Measurements from ENCODE around the gene ERBB4. TPM values are rescaled to one million over a fixed set of nuclear protein-coding genes. Genes with fewer than 3 reads are reported as not detected.

ERBB4 gene
- total and polyA plus RNA-seq, 2 of the 8 experiments (the other 6 are each of a cell fraction or from before 2014, with no cell fraction given): 0.34 to 1.3 TPM

- H3K4me2 ChIP-seq (ENCODE audit: insufficient read depth in 1 of 2, low read depth in 2 of 2, low read length in 2 of 2): no peak overlapping the region
- TF ChIP-seq CTCF (IDR thresholded peaks at IDR 0.05; ENCODE audit: control extremely low read depth in 1 of 3, insufficient read depth in 1 of 3, low read depth in 1 of 3, low read length in 3 of 3) (no peak), SIX5 (IDR thresholded peaks at IDR 0.05; ENCODE audit: low read depth, low read length) (no peak), CBX8 (IDR thresholded peaks at IDR 0.05; ENCODE audit: borderline replicate concordance, low read depth, low read length) (no peak), JUND (IDR thresholded peaks at IDR 0.05; ENCODE audit: low read length) (no peak), POLR2A (IDR thresholded peaks at IDR 0.05; ENCODE audit: control extremely low read depth in 1 of 2, low read depth in 2 of 2, low read length in 2 of 2) (no peak), MAFK (IDR thresholded peaks at IDR 0.05; ENCODE audit: low read depth, low read length) (no peak), KDM5A (IDR thresholded peaks at IDR 0.05; ENCODE audit: low read length) (no peak)
- H3K14ac ChIP-seq (ENCODE audit: insufficient read length): no peak overlapping the region
- no peak overlapping the region for H3K9ac ChIP-seq (replicated peaks in 1 of 4; ENCODE audit: extremely low read depth in 1 of 4, low read depth in 3 of 4, low read length in 3 of 4)
- no peak overlapping the region for H3K18ac ChIP-seq (ENCODE audit: extremely low read depth, low read length)
- no peak overlapping the region for H2BK20ac ChIP-seq (ENCODE audit: low read length)
- no peak overlapping the region for H3K4ac ChIP-seq (replicated peaks; ENCODE audit: insufficient read length, low read depth, low read length)
- H4K91ac ChIP-seq (replicated peaks; ENCODE audit: insufficient read length, low read length): no peak overlapping the region
- WGBS, 2 experiments (ENCODE audit: extremely low coverage in 1 of 2, insufficient coverage in 1 of 2, insufficient read length in 1 of 2, insufficient replicate concordance in 2 of 2, low coverage in 1 of 2, low lambda C conversion rate in 2 of 2, missing lambda C conversion rate in 1 of 2): 81% methylated on average over 2 of the region's 2 CpGs; no CpG with 5 or more reads in 1 of the 2 experiments
- H2BK15ac ChIP-seq (ENCODE audit: low read length): no peak overlapping the region
- H3K23ac ChIP-seq (ENCODE audit: insufficient read length): no peak overlapping the region
- H4K20me1 ChIP-seq (replicated peaks in 1 of 2; ENCODE audit: control insufficient read depth in 1 of 2, insufficient read depth in 2 of 2, low read length in 2 of 2): no peaks in the 10 kb centered on the region
- H3K79me2 ChIP-seq (ENCODE audit: control insufficient read depth in 1 of 2, insufficient read depth in 2 of 2, low read length in 2 of 2): no peaks in the 10 kb centered on the region
- no peak overlapping the region for H2BK5ac ChIP-seq (ENCODE audit: low read depth, low read length)
- ChIA-PET CTCF (ENCODE audit: partially characterized antibody) (no interaction called here), POLR2A (ENCODE audit: partially characterized antibody) (no interaction called here)
- no peaks in the 10 kb centered on the region for H3K9me3 ChIP-seq (ENCODE audit: insufficient read depth in 2 of 2, low read depth in 1 of 2, low read length in 1 of 2)
- FAIRE-seq: no peak
- no peak overlapping the region for H4K8ac ChIP-seq (ENCODE audit: extremely low read depth, insufficient read depth, low read length)
- no peaks in the 10 kb centered on the region for H3K79me1 ChIP-seq (ENCODE audit: low read depth, low read length)
- H2BK120ac ChIP-seq (replicated peaks; ENCODE audit: low read depth, low read length): no peak overlapping the region
- H3K56ac ChIP-seq (replicated peaks; ENCODE audit: insufficient read length, low read depth, low read length): no peak overlapping the region
- H3K4me3 ChIP-seq (ENCODE audit: extremely low read depth in 1 of 4, insufficient read depth in 2 of 4, low read depth in 3 of 4, low read length in 4 of 4): no peak overlapping the region
- no peaks in the 10 kb centered on the region for H3K4me1 ChIP-seq (replicated peaks in 1 of 4; ENCODE audit: control insufficient read depth in 3 of 4, insufficient read depth in 4 of 4, low read length in 3 of 4)
- no peak overlapping the region for H4K5ac ChIP-seq (ENCODE audit: insufficient read length, low read depth, low read length)
- no peaks in the 10 kb centered on the region for H3K27me3 ChIP-seq (replicated peaks in 1 of 4; ENCODE audit: control insufficient read depth in 3 of 4, extremely low read depth in 1 of 4, insufficient read depth in 3 of 4, low read length in 3 of 4)
- no peak overlapping the region for H2BK12ac ChIP-seq (ENCODE audit: low read depth, low read length)
- H3K36me3 ChIP-seq (ENCODE audit: control insufficient read depth in 2 of 4, insufficient read depth in 4 of 4, low read length in 3 of 4): no peaks in the 10 kb centered on the region
- no peak overlapping the region for H2AFZ ChIP-seq (ENCODE audit: low read length)
- DNase-seq (ENCODE audit: low read depth in 1 of 2, low spot score in 2 of 2): no peak
- H3K23me2 ChIP-seq (ENCODE audit: low read depth, low read length): no peaks in the 10 kb centered on the region
- H3K27ac ChIP-seq (ENCODE audit: low read depth, low read length): no peak overlapping the region
- no peak overlapping the region for H2AK5ac ChIP-seq (ENCODE audit: low read depth, low read length)
Measured at GRCh38 chr2:211948932-211949331, 589.7 kb downstream of the ERBB4 start.
